OCI-LY1 (cell line): ENCODE data around the gene C6orf62.

Source experiments
- H2AFZ ChIP-seq: fragments of 200-600 bp; sonication (generic), shearing (Covaris generic); 2 replicates; pipeline ENCODE4 v1.6.0; 2014; ENCODE audit warnings: antibody characterized with exemption, mild to moderate bottlenecking, low read length
- H3F3A ChIP-seq: fragments of 200-600 bp; sonication (generic), shearing (Covaris generic); 2 replicates; pipeline ENCODE4 v1.6.0; 2014; ENCODE audit warnings: mild to moderate bottlenecking, antibody characterized with exemption, low read length, moderate library complexity; ENCODE audit not compliant: insufficient read depth
- H3K27ac ChIP-seq: fragments of 200-600 bp; sonication (generic); 2 replicates; pipeline ENCODE4 v1.5.1; 2014; ENCODE audit warnings: low read length, mixed run types, mild to moderate bottlenecking, low read depth; ENCODE audit not compliant: poor library complexity, severe bottlenecking
- H3K27me3 ChIP-seq: fragments of 200-600 bp; sonication (generic); 2 replicates; pipeline ENCODE4 v1.6.0; 2014; ENCODE audit warnings: antibody characterized with exemption, mild to moderate bottlenecking, low read length, moderate library complexity; ENCODE audit not compliant: insufficient read depth
- H3K36me3 ChIP-seq: fragments of 200-600 bp; sonication (generic); 2 replicates; pipeline ENCODE4 v1.6.1; 2014; ENCODE audit warnings: mild to moderate bottlenecking, antibody characterized with exemption, low read length, moderate library complexity, mixed read lengths; ENCODE audit not compliant: insufficient read depth
- H3K4me1 ChIP-seq: fragments of 200-600 bp; sonication (generic); 2 replicates; pipeline ENCODE4 v1.5.1; 2014; ENCODE audit warnings: mild to moderate bottlenecking, low read length, moderate library complexity; ENCODE audit not compliant: insufficient read depth, severe bottlenecking
- H3K4me2 ChIP-seq: fragments of 200-600 bp; sonication (generic), shearing (Covaris generic); 2 replicates; pipeline ENCODE4 v1.6.1; 2014; ENCODE audit warnings: low read length
- H3K4me3 ChIP-seq: fragments of 200-600 bp; sonication (generic); 2 replicates; pipeline ENCODE4 v1.5.1; 2014; ENCODE audit warnings: low read length, low read depth, mild to moderate bottlenecking, mixed read lengths; ENCODE audit not compliant: poor library complexity, severe bottlenecking
- H3K79me2 ChIP-seq: fragments of 200-600 bp; shearing (Covaris generic); 2 replicates; pipeline ENCODE4 v1.6.1; 2016; ENCODE audit warnings: mixed run types, low read length, mixed read lengths; ENCODE audit not compliant: insufficient read depth
- H3K9ac ChIP-seq: fragments of 200-600 bp; sonication (generic), shearing (Covaris generic); 2 replicates; pipeline ENCODE4 v1.6.1; 2014; ENCODE audit warnings: mild to moderate bottlenecking, low read length, mixed read lengths
- H3K9me2 ChIP-seq: fragments of 200-600 bp; sonication (generic), shearing (Covaris generic); 2 replicates; pipeline ENCODE4 v1.6.1; 2014; ENCODE audit warnings: low read depth, mild to moderate bottlenecking, low read length, mixed read lengths
- H3K9me3 ChIP-seq: fragments of 200-600 bp; shearing (Covaris generic); 2 replicates; pipeline ENCODE4 v1.6.1; 2014; ENCODE audit warnings: low read length, mixed read lengths
- H4K20me1 ChIP-seq: fragments of 200-600 bp; sonication (generic), shearing (Covaris generic); 2 replicates; pipeline ENCODE4 v1.6.0; 2016; ENCODE audit warnings: mild to moderate bottlenecking, low read length; ENCODE audit not compliant: insufficient read depth
- CTCF ChIP-seq: fragments of 200-600 bp; sonication (generic), shearing (Covaris generic); IDR thresholded peaks from 2 replicates; pipeline ENCODE4 v1.5.1; 2017; ENCODE audit warnings: mild to moderate bottlenecking, antibody characterized with exemption, low read length, moderate library complexity, mixed read lengths
- EZH2 ChIP-seq: fragments of 200-600 bp; sonication (generic), shearing (Covaris generic); IDR thresholded peaks from 2 replicates; pipeline ENCODE4 v1.8.0; 2017; ENCODE audit warnings: borderline replicate concordance, mixed run types, mild to moderate bottlenecking, antibody characterized with exemption, low read length, moderate library complexity, mixed read lengths

C6orf62 gene

DNA sequence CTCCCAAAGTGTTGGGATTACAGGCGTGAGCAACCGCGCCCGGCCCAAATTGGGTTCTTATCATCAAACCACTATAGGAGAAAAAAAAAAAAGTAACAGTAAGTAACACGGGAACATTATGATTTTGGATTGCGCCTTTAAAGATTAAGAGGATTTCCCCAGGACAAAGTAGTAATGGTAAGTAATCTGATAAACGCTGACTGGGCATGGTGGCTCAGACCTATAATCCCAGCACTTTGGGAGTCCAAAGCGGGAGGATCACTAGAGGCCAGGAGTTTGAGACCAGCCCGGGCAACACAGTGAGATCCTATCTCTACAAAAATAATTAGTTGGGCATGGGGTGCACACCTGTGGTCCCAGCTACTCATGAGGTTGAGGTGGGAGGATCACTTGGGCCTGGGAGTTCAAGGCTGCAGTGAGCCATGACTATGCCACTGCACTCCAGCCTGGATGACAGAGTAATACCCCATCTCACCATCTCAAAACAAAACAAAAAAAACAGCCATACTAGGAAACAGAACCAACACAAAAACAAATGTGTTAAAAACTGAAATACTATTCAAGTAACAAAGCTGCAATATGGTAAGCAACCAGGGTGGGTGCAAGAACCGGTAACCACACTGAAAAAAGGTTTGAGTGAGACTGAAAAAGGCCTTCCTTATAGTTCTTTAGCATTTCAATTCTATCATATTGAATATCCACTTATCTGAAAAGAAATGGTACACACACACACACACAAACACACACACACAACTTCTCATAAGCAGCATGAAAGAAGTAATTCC, 8.2 kb downstream of the C6orf62 start:
- no peak overlapping the region for H2AFZ ChIP-seq
- H3K27me3 ChIP-seq = no peaks in the 10 kb centered on the region
- TF ChIP-seq EZH2 (no peak), CTCF (no peak)
- no peak overlapping the region for H3K4me2 ChIP-seq
- no peak overlapping the region for H3K4me3 ChIP-seq
- no peaks in the 10 kb centered on the region for H3K4me1 ChIP-seq
- H3K9ac ChIP-seq = no peak overlapping the region
- peaks cover 99% of the 10 kb centered on the region for H3K36me3 ChIP-seq
- H3K9me2 ChIP-seq = no peaks in the 10 kb centered on the region
- no peaks in the 10 kb centered on the region; the same call in 1 of the 2 replicates for H3F3A ChIP-seq
- H3K27ac ChIP-seq = no peak overlapping the region
- peaks cover 35% of the 10 kb centered on the region for H3K79me2 ChIP-seq
- no peaks in the 10 kb centered on the region for H3K9me3 ChIP-seq
- H4K20me1 ChIP-seq = peaks cover 3% of the 10 kb centered on the region

GRCh38 chr6:24709014-24709711, 9.8 kb downstream of the C6orf62 start:
- H3F3A ChIP-seq = no peaks in the 10 kb centered on the region; the same call in 1 of the 2 replicates
- no peak overlapping the region for H3K4me3 ChIP-seq
- H3K27me3 ChIP-seq = no peaks in the 10 kb centered on the region
- no peak overlapping the region for H2AFZ ChIP-seq
- H3K36me3 ChIP-seq = peaks cover 99% of the 10 kb centered on the region
- peaks cover 3% of the 10 kb centered on the region for H4K20me1 ChIP-seq
- H3K9me2 ChIP-seq = no peaks in the 10 kb centered on the region
- H3K9me3 ChIP-seq = no peaks in the 10 kb centered on the region
- H3K4me2 ChIP-seq = no peak overlapping the region
- TF ChIP-seq EZH2 = no peak
- TF ChIP-seq CTCF = no peak
- H3K79me2 ChIP-seq = peaks cover 24% of the 10 kb centered on the region
- no peak overlapping the region for H3K9ac ChIP-seq
- no peak overlapping the region for H3K27ac ChIP-seq
- H3K4me1 ChIP-seq = no peaks in the 10 kb centered on the region

GRCh38 chr6:24708612-24709011, 10.3 kb downstream of the C6orf62 start:
- H3K9me3 ChIP-seq = no peaks in the 10 kb centered on the region
- H3K9me2 ChIP-seq = no peaks in the 10 kb centered on the region
- H3K4me3 ChIP-seq = no peak overlapping the region
- H3K4me2 ChIP-seq = no peak overlapping the region
- no peak overlapping the region for H3K9ac ChIP-seq
- H3F3A ChIP-seq = no peaks in the 10 kb centered on the region; the same call in 1 of the 2 replicates
- H2AFZ ChIP-seq = no peak overlapping the region
- H3K4me1 ChIP-seq = no peaks in the 10 kb centered on the region
- H3K36me3 ChIP-seq = peaks cover 99% of the 10 kb centered on the region
- TF ChIP-seq CTCF (no peak), EZH2 (no peak)
- H3K27me3 ChIP-seq = no peaks in the 10 kb centered on the region
- peaks cover 3% of the 10 kb centered on the region for H4K20me1 ChIP-seq
- peaks cover 18% of the 10 kb centered on the region for H3K79me2 ChIP-seq
- no peak overlapping the region for H3K27ac ChIP-seq
